Measurements from ENCODE around the gene ACAD8. TPM values are rescaled to one million over a fixed set of nuclear protein-coding genes. Genes with fewer than 3 reads are reported as not detected.
"Not testable (repeated sequence)": the region's sequence is repeated elsewhere in the genome, so short reads cannot be mapped to it uniquely, and the experiment has no call there.

The ACAD8 gene
- total RNA-seq, 4 donors from 2014 or later = 46.3 to 71.2 (median 59.8) TPM

- Histone ChIP-seq H3K36me3 (no peaks in the 10 kb centered on the region), H3K4me3 (peak within 1 kb of the TSS; percentile 48), H3K27me3 (peaks cover 82% of the 10 kb centered on the region), H3K4me1 (peaks cover 21% of the 10 kb centered on the region), H3K27ac (no peak within 1 kb of the TSS), H3K9me3 (no peaks in the 10 kb centered on the region)
- TF ChIP-seq CTCF (IDR thresholded peaks at IDR 0.05) (peak; percentile 12 to 54), POLR2A (IDR thresholded peaks at IDR 0.05) (no peak)
- 1% methylated on average over 46 of the region's 68 CpGs for WGBS
- DNase-seq (ENCODE audit: low spot score in 2 of 2) = no peak
These were observed 22.4 kb downstream of the ACAD8 start, which contains the start of gene GLB1L3 for GRCh38 chr11:134275534-134276395. GLB1L3 (plus strand) TSS chr11:134276379; CDS start chr11:134276741, 362 bp downstream.

- H3K27me3 ChIP-seq = peaks cover 74% of the 10 kb centered on the region
- TF ChIP-seq EP300 (IDR thresholded peaks at IDR 0.05) = no peak
- no peak for TF ChIP-seq POLR2AphosphoS5 (IDR thresholded peaks at IDR 0.05)
- H3K36me3 ChIP-seq = no peaks in the 10 kb centered on the region
- H3K9me3 ChIP-seq = no peaks in the 10 kb centered on the region
- peaks cover 21% of the 10 kb centered on the region for H3K4me1 ChIP-seq
- H3K4me3 ChIP-seq = peak overlapping the region; percentile 48
- no peak overlapping the region for H3K27ac ChIP-seq
- 2% methylated on average over 16 of the region's 88 CpGs for WGBS
- DNase-seq (ENCODE audit: low spot score in 2 of 2) = peak in 1 of 2 donors; percentile 75
These were observed 23.2 kb downstream of the ACAD8 start for GRCh38 chr11:134276396-134277182.

- no peak overlapping the region for H3K27ac ChIP-seq
- 47% methylated on average over 36 of the region's 36 CpGs for WGBS
- peak overlapping the region; percentile 48 for H3K4me3 ChIP-seq
- no peak for DNase-seq (ENCODE audit: low spot score in 2 of 2)
- H3K36me3 ChIP-seq = no peaks in the 10 kb centered on the region
- H3K9me3 ChIP-seq = no peaks in the 10 kb centered on the region
- peaks cover 22% of the 10 kb centered on the region for H3K4me1 ChIP-seq
- peaks cover 66% of the 10 kb centered on the region for H3K27me3 ChIP-seq
- no peak for TF ChIP-seq EP300 (IDR thresholded peaks at IDR 0.05)
- no peak for TF ChIP-seq CTCF (IDR thresholded peaks at IDR 0.05)
- TF ChIP-seq POLR2AphosphoS5 (IDR thresholded peaks at IDR 0.05) = no peak
- no peak for TF ChIP-seq POLR2A (IDR thresholded peaks at IDR 0.05)
These were observed 24.0 kb downstream of the ACAD8 start for GRCh38 chr11:134277183-134278001.

DNA sequence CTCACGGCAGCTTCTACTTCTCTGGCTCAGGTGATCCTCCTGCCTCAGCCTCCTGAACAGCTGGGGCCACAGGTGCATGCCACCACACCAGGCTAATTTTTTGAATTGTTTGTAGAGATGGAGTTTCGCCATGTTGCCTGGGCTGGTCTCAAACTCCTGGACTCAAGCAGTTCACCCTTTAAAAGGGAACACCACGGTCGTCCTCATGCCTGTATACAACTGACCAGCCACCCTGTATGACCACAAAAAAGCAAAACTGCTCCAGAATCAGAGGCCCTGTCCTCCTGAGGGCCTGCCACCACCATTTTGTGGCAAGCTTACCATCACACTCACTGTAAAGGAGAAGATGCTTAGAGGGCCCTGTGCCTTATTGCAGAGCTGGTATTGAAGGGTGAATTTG, 25.0 kb downstream of the ACAD8 start:
- peaks cover 57% of the 10 kb centered on the region for H3K27me3 ChIP-seq
- H3K9me3 ChIP-seq = no peaks in the 10 kb centered on the region
- 94% methylated on average over 4 of the region's 4 CpGs for WGBS
- no peak for DNase-seq (ENCODE audit: low spot score in 2 of 2)
- no peak overlapping the region for H3K27ac ChIP-seq
- no peak overlapping the region for H3K4me3 ChIP-seq
- no peak for TF ChIP-seq POLR2AphosphoS5 (IDR thresholded peaks at IDR 0.05)
- TF ChIP-seq POLR2A (IDR thresholded peaks at IDR 0.05) = no peak
- TF ChIP-seq EP300 (IDR thresholded peaks at IDR 0.05) = no peak
- TF ChIP-seq CTCF (IDR thresholded peaks at IDR 0.05) = no peak
- peaks cover 27% of the 10 kb centered on the region for H3K4me1 ChIP-seq
- no peaks in the 10 kb centered on the region for H3K36me3 ChIP-seq

GRCh38 chr11:134281635-134282034, 28.3 kb downstream of the ACAD8 start:
- not testable (repeated sequence) for DNase-seq (ENCODE audit: low spot score in 2 of 2); H3K36me3 ChIP-seq; H3K4me3 ChIP-seq; H3K27ac ChIP-seq; H3K9me3 ChIP-seq
- Histone ChIP-seq H3K27me3 (peaks cover 24% of the 10 kb centered on the region), H3K4me1 (peaks cover 12% of the 10 kb centered on the region)
- WGBS = 93% methylated on average over 6 of the region's 17 CpGs

Measured in suprapubic skin (tissue), 4 donors.